AG04449 (cell line): ENCODE data around the gene KCNAB1.

Source experiments
- CTCF ChIA-PET: fragments of 350-600 bp; formaldehyde crosslinking; extraction: SDS; loops from one replicate; lab custom pipeline; 2021; ENCODE audit warnings: antibody characterized with exemption; lab: Yijun Ruan, JAX
- POLR2A ChIA-PET: fragments of 400-600, 350-600 bp; formaldehyde crosslinking; extraction: SDS; loops from one replicate; lab custom pipeline; 2020; ENCODE audit warnings: antibody characterized with exemption, inconsistent platforms; lab: Yijun Ruan, JAX
- DNase-seq: peaks from one replicate; pipeline ENCODE4 v3.0.0-alpha.2; 2010; ENCODE audit warnings: low read depth, low spot score
- H3K4me3 ChIP-seq: 2 replicates; pipeline ENCODE4 v1.5.1; 2011; ENCODE audit warnings: low read depth, mild to moderate bottlenecking, control low read depth, low read length
- CTCF ChIP-seq: IDR thresholded peaks from one replicate; pipeline ENCODE4 v1.5.1; 2011; ENCODE audit warnings: mild to moderate bottlenecking, moderate library complexity, low read length, control low read depth, inconsistent platforms; ENCODE audit not compliant: insufficient read depth; ENCODE audit errors: missing control alignments

Gene KCNAB1

DNA sequence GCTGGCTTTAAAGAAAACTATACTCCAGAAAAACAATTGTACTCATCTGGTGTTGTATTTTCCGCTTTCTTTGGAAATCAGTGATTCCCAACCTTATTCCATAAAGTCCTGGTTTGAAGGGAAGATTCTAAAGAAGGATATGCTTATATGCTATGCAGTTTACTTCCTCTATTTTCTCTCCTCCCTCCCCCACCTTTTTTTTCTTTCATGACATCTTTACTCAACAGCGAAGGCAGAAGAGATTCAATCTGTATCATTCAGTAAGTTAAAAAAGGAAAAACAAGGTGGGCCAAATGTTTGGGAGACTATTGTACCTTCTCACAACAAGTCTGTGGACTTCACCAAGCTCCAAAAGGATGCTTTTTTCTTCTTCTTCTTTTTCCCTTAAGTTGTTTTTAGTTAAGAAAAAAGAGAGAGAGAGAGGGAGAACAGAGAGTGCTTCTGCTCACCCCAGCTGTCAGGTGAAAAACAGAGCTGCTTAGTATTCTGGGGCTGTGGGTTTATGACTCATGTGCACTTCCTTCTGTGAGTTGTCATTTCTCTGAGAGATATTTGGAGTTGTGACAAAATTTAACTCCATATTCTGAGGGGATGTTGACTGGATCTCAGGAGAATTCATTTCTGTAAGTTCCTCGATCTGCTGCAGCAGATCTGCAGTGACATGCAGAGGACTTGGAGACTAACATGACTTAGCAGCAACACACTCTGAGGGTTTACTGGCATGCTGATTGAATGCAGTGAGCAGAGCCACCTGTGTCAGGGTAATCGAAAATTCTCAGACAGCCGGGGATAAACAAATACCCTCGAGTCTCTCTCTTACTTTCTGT lies 363.8 kb downstream of the KCNAB1 start:
- TF ChIP-seq CTCF = no peak
- H3K4me3 ChIP-seq = no peak overlapping the region; the same call in 1 of the 2 replicates
- CTCF ChIA-PET = interaction anchor here (1.3 to 8.6 kb wide), 6 partner anchors 9 to 333 kb away, joined by 4 to 59 read pairs (median 15); no protein-coding TSS in a partner anchor
- no peak for DNase-seq
- POLR2A ChIA-PET = interaction anchor here (0.6 to 1.3 kb wide), 3 partner anchors 30 to 276 kb away, joined by 3 read pairs; no protein-coding TSS in a partner anchor

- ChIA-PET CTCF (interaction anchor here (0.9 to 2.1 kb wide), 10 partner anchors 10 to 338 kb away, joined by 3 to 6 read pairs (median 4); no protein-coding TSS in a partner anchor), POLR2A (interaction anchor here (0.7 to 1.0 kb wide), 2 partner anchors 8 to 305 kb away, joined by 3 to 6 read pairs; no protein-coding TSS in a partner anchor)
- DNase-seq = no peak
- H3K4me3 ChIP-seq = no peak overlapping the region
- no peak for TF ChIP-seq CTCF
These were observed 368.4 kb downstream of the KCNAB1 start for GRCh38 chr3:156488767-156489166.

- no peak for TF ChIP-seq CTCF
- CTCF ChIA-PET = interaction anchor here (0.9 to 2.1 kb wide), 11 partner anchors 10 to 339 kb away, joined by 3 to 6 read pairs (median 4); no protein-coding TSS in a partner anchor
- DNase-seq = no peak
- no peak overlapping the region for H3K4me3 ChIP-seq
- POLR2A ChIA-PET = interaction anchor here (0.9 to 1.0 kb wide), 2 partner anchors 8 to 101 kb away, joined by 4 to 6 read pairs; no protein-coding TSS in a partner anchor
These were observed 369.1 kb downstream of the KCNAB1 start for GRCh38 chr3:156489462-156489911.

DNA sequence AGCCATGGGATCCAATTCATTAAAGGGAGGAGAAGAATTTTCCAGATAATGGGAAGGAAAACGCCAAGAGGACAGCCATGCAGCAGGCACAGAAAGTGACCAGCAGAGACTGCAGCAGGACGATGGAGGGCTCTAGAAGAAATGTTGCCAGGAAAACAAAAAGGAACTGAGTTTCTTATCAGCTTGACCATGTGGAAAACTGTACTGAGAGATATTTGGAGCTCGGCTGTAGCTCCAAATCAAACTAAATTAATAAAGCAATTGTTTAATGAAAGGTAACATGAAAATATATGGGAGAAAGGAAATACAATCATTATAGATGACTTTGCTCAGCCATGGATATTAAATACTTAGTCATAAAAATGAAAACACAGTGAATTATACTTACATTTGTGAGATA lies 370.8 kb downstream of the KCNAB1 start:
- TF ChIP-seq CTCF = no peak
- ChIA-PET CTCF (interaction anchor here (0.9 to 2.2 kb wide), 7 partner anchors 12 to 317 kb away, joined by 3 to 11 read pairs (median 4); no protein-coding TSS in a partner anchor), POLR2A (no interaction called here)
- H3K4me3 ChIP-seq = no peak overlapping the region
- no peak for DNase-seq

GRCh38 chr3:156492801-156493261 lies 372.5 kb downstream of the KCNAB1 start:
- no peak for DNase-seq
- CTCF ChIA-PET = interaction anchor here (0.8 to 2.2 kb wide), 8 partner anchors 10 to 344 kb away, joined by 3 to 11 read pairs (median 6); no protein-coding TSS in a partner anchor
- POLR2A ChIA-PET = interaction anchor here (0.5 to 1.6 kb wide), 6 partner anchors 10 to 590 kb away, joined by 3 to 5 read pairs (median 4); no protein-coding TSS in a partner anchor
- H3K4me3 ChIP-seq = no peak overlapping the region
- no peak for TF ChIP-seq CTCF

GRCh38 chr3:156493887-156494286 lies 373.5 kb downstream of the KCNAB1 start:
- no peak for DNase-seq
- ChIA-PET POLR2A (interaction anchor here (1.6 kb wide), 1 partner anchor 276 kb away, joined by 4 read pairs; no protein-coding TSS in a partner anchor), CTCF (interaction anchor here (1.4 kb wide), 1 partner anchor 19 kb away, joined by 8 read pairs; no protein-coding TSS in a partner anchor)
- TF ChIP-seq CTCF = no peak
- no peak overlapping the region for H3K4me3 ChIP-seq
